H9 (cell line): ENCODE data around the gene ANKRD55. TPM values are rescaled to one million over a fixed set of nuclear protein-coding genes. Genes with fewer than 3 reads are reported as not detected.

Source experiments
- DNase-seq: peaks from one replicate; pipeline ENCODE4 v3.0.0-alpha.2; 2017
- H2AFZ ChIP-seq: one replicate; pipeline ENCODE4 v1.6.1; 2013; ENCODE audit warnings: mild to moderate bottlenecking, low read length, control low read depth, moderate library complexity
- H2AK5ac ChIP-seq: 2 replicates; pipeline ENCODE4 v1.6.1; 2013; ENCODE audit warnings: low read length, control low read depth, mixed read lengths; ENCODE audit not compliant: insufficient read length
- H2BK120ac ChIP-seq: one replicate; pipeline ENCODE4 v1.6.1; 2013; ENCODE audit warnings: low read depth, mild to moderate bottlenecking, low read length, control low read depth, inconsistent platforms; ENCODE audit not compliant: poor library complexity, severe bottlenecking
- H2BK12ac ChIP-seq: 2 replicates; pipeline ENCODE4 v1.6.1; 2013; ENCODE audit warnings: low read length, control low read depth, mixed read lengths, low read depth; ENCODE audit not compliant: insufficient read length
- H2BK15ac ChIP-seq: 2 replicates; pipeline ENCODE4 v1.6.1; 2013; ENCODE audit warnings: low read depth, low read length, control low read depth
- H2BK20ac ChIP-seq: one replicate; pipeline ENCODE4 v1.6.1; 2013; ENCODE audit warnings: low read depth, mild to moderate bottlenecking, low read length, control low read depth, inconsistent platforms; ENCODE audit not compliant: poor library complexity, severe bottlenecking
- H2BK5ac ChIP-seq: 2 replicates; pipeline ENCODE4 v1.6.1; 2013; ENCODE audit warnings: low read length, control low read depth, mixed read lengths; ENCODE audit not compliant: insufficient read length
- H3K14ac ChIP-seq: 2 replicates; pipeline ENCODE4 v1.6.1; 2013; ENCODE audit warnings: low read length, control low read depth; ENCODE audit not compliant: insufficient read depth
- H3K18ac ChIP-seq: 2 replicates; pipeline ENCODE4 v1.6.1; 2013; ENCODE audit warnings: low read depth, mild to moderate bottlenecking, mixed read lengths, low read length, control low read depth; ENCODE audit not compliant: insufficient read length
- H3K23ac ChIP-seq: 2 replicates; pipeline ENCODE4 v1.6.1; 2013; ENCODE audit warnings: low read length, control low read depth, mixed read lengths, low read depth; ENCODE audit not compliant: insufficient read length
- H3K23me2 ChIP-seq: 2 replicates; pipeline ENCODE4 v1.6.1; 2013; ENCODE audit warnings: low read depth, mild to moderate bottlenecking, mixed read lengths, low read length, control low read depth; ENCODE audit not compliant: insufficient read length, poor library complexity, severe bottlenecking
- H3K27ac ChIP-seq: 2 replicates; pipeline ENCODE4 v1.5.1; 2013; ENCODE audit warnings: low read length, control low read depth, mixed read lengths, low read depth; ENCODE audit not compliant: insufficient read length
- H3K27me3 ChIP-seq: 2 replicates; pipeline ENCODE4 v1.6.1; 2013; ENCODE audit warnings: low read length, control low read depth, inconsistent platforms; ENCODE audit not compliant: insufficient read depth
- H3K4ac ChIP-seq: 2 replicates; pipeline ENCODE4 v1.6.1; 2013; ENCODE audit warnings: low read depth, mild to moderate bottlenecking, control low read depth, inconsistent platforms, low read length, moderate library complexity
- H3K4me1 ChIP-seq: 2 replicates; pipeline ENCODE4 v1.6.1; 2013; ENCODE audit warnings: low read length, control low read depth, inconsistent platforms; ENCODE audit not compliant: insufficient read depth
- H3K4me2 ChIP-seq: 2 replicates; pipeline ENCODE4 v1.6.1; 2013; ENCODE audit warnings: low read length, control low read depth, mixed read lengths; ENCODE audit not compliant: insufficient read length, insufficient read depth
- H3K56ac ChIP-seq: 2 replicates; pipeline ENCODE4 v1.6.1; 2013; ENCODE audit warnings: low read depth, mild to moderate bottlenecking, mixed read lengths, low read length, control low read depth; ENCODE audit not compliant: insufficient read length
- H3K79me1 ChIP-seq: 2 replicates; pipeline ENCODE4 v1.6.1; 2013; ENCODE audit warnings: low read depth, mild to moderate bottlenecking, moderate library complexity, low read length, control low read depth, inconsistent platforms; ENCODE audit not compliant: insufficient read depth, poor library complexity, severe bottlenecking
- H3K79me2 ChIP-seq: 2 replicates; pipeline ENCODE4 v1.6.1; 2013; ENCODE audit warnings: low read length, control low read depth, inconsistent platforms; ENCODE audit not compliant: insufficient read depth
- H3K9ac ChIP-seq: 2 replicates; pipeline ENCODE4 v1.6.1; 2013; ENCODE audit warnings: low read length, control low read depth, mixed read lengths; ENCODE audit not compliant: insufficient read length; ENCODE audit errors: extremely low read depth
- H3K9me3 ChIP-seq: one replicate; pipeline ENCODE4 v1.6.1; 2013; ENCODE audit warnings: low read depth, low read length, inconsistent platforms; ENCODE audit not compliant: control insufficient read depth
- H3T11ph ChIP-seq: one replicate; pipeline ENCODE4 v1.6.1; 2013; ENCODE audit warnings: mild to moderate bottlenecking, low read length, control low read depth, inconsistent platforms
- H4K20me1 ChIP-seq: one replicate; pipeline ENCODE4 v1.6.1; 2013; ENCODE audit not compliant: control insufficient read depth, insufficient read length, insufficient read depth
- H4K5ac ChIP-seq: 2 replicates; pipeline ENCODE4 v1.6.1; 2013; ENCODE audit warnings: low read depth, mild to moderate bottlenecking, mixed read lengths, low read length, control low read depth; ENCODE audit not compliant: insufficient read length
- H4K8ac ChIP-seq: replicated peaks from 2 replicates; pipeline ENCODE4 v1.6.1; 2013; ENCODE audit warnings: low read length, control low read depth, mixed read lengths, low read depth; ENCODE audit not compliant: insufficient read length
- H4K91ac ChIP-seq: 2 replicates; pipeline ENCODE4 v1.6.1; 2013; ENCODE audit warnings: low read depth, mild to moderate bottlenecking, moderate library complexity, mixed read lengths, low read length, control low read depth; ENCODE audit not compliant: insufficient read length
- H3K27ac Mint-ChIP-seq, 3 experiments: 2 replicates in 2 of 3; 3 replicates in 1 of 3; pipeline ENCODE4 v1.8.0; 2020 to 2021; ENCODE audit warnings: mixed read lengths in 3 of 3, mild to moderate bottlenecking in 1 of 3, moderate library complexity in 1 of 3
- H3K27me3 Mint-ChIP-seq: 2 replicates; pipeline ENCODE4 v1.8.0; 2021; ENCODE audit warnings: low read depth, mild to moderate bottlenecking, moderate library complexity, mixed read lengths
- H3K36me3 Mint-ChIP-seq, 3 experiments: 2 replicates in 2 of 3; 3 replicates in 1 of 3; pipeline ENCODE4 v1.8.0; 2020 to 2021; ENCODE audit warnings: low read depth in 3 of 3, mixed read lengths in 3 of 3; ENCODE audit not compliant: insufficient read depth in 1 of 3
- H3K4me1 Mint-ChIP-seq, 2 experiments: 2 replicates each; pipeline ENCODE4 v1.8.0; 2020; ENCODE audit warnings: mixed read lengths in 2 of 2
- H3K4me3 Mint-ChIP-seq, 2 experiments: 2 replicates in 1 of 2; 3 replicates in 1 of 2; pipeline ENCODE4 v1.8.0; 2020 to 2021; ENCODE audit warnings: mild to moderate bottlenecking in 2 of 2, mixed read lengths in 2 of 2, moderate library complexity in 1 of 2
- H3K9me3 Mint-ChIP-seq, 2 experiments: 2 replicates in 1 of 2; 3 replicates in 1 of 2; pipeline ENCODE4 v1.8.0; 2020; ENCODE audit warnings: mild to moderate bottlenecking in 2 of 2, mixed read lengths in 2 of 2, moderate library complexity in 1 of 2
- WGBS: extraction: QIAGEN DNeasy Blood & Tissue Kit; methylation state at CpG from one replicate; pipeline ENCODE4 v1.1.7; 2013; ENCODE audit warnings: missing lambda C conversion rate, low lambda C conversion rate, mixed read lengths; ENCODE audit not compliant: insufficient read length; ENCODE audit errors: extremely low coverage; 5-methylcytosine and 5-hydroxymethylcytosine counted together
- total RNA-seq: library from RNA; stranded (reverse); gene quantifications from 2 replicates; pipeline ENCODE4 v1.2.1, GENCODE V29; 2021
- TF ChIP-seq, protein P1 (sequence below): fragments of 200-600 bp; sonication (generic); conservative IDR thresholded peaks from 3 replicates; pipeline ENCODE4 v1.8.0; 2021; ENCODE audit warnings: antibody characterized with exemption, mild to moderate bottlenecking

ANKRD55 gene
- total RNA-seq, 1 experiment from 2014 or later: not detected

DNA sequence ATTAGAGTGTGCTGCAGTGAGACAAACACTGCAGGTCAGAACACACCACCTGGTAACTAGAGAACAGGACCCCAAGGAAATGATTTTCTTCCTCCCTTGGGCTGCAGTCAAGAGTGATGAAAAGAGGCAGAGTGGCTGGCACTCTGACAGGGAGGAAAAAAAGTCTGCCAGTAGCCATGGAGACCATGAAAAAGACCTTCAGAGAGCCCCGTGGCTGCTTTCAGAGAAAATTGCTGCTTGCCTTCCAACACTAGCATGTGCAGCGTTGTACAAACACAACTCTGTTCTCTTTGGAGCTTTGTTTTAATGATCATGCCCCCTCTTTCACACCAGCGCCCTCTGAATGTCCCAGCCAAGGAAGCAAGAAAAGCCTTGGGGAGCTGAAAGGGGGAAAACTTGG lies 68.8 kb downstream of the ANKRD55 start:
- H3K4ac ChIP-seq: no peak overlapping the region
- no peaks in the 10 kb centered on the region; a peak in 1 of 7 replicates for H3K36me3 Mint-ChIP-seq
- no peak overlapping the region for H2BK5ac ChIP-seq
- no peak overlapping the region for H2BK20ac ChIP-seq
- H3K4me1 Mint-ChIP-seq: peaks cover 9 to 13% of the 10 kb centered on the region in 2 experiments
- WGBS: no CpG with 5 or more reads among the region's 3 CpGs
- no peak overlapping the region for H3K4me3 Mint-ChIP-seq
- H3K79me2 ChIP-seq: no peaks in the 10 kb centered on the region
- H3K27me3 Mint-ChIP-seq: no peaks in the 10 kb centered on the region
- H4K20me1 ChIP-seq: no peaks in the 10 kb centered on the region
- no peak overlapping the region for H3K18ac ChIP-seq
- H3K23ac ChIP-seq: no peak overlapping the region
- no peak overlapping the region for H3K56ac ChIP-seq
- no peaks in the 10 kb centered on the region for H3K27me3 ChIP-seq
- H2AFZ ChIP-seq: no peak overlapping the region
- H3K9me3 ChIP-seq: no peaks in the 10 kb centered on the region
- no peaks in the 10 kb centered on the region for H3K9me3 Mint-ChIP-seq
- TF ChIP-seq, protein P1, sequence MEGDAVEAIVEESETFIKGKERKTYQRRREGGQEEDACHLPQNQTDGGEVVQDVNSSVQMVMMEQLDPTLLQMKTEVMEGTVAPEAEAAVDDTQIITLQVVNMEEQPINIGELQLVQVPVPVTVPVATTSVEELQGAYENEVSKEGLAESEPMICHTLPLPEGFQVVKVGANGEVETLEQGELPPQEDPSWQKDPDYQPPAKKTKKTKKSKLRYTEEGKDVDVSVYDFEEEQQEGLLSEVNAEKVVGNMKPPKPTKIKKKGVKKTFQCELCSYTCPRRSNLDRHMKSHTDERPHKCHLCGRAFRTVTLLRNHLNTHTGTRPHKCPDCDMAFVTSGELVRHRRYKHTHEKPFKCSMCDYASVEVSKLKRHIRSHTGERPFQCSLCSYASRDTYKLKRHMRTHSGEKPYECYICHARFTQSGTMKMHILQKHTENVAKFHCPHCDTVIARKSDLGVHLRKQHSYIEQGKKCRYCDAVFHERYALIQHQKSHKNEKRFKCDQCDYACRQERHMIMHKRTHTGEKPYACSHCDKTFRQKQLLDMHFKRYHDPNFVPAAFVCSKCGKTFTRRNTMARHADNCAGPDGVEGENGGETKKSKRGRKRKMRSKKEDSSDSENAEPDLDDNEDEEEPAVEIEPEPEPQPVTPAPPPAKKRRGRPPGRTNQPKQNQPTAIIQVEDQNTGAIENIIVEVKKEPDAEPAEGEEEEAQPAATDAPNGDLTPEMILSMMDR: no peak
- H2BK15ac ChIP-seq: no peak overlapping the region
- H3K14ac ChIP-seq: no peak overlapping the region; the same call in 1 of the 2 replicates
- H3K27ac ChIP-seq: no peak overlapping the region
- H4K8ac ChIP-seq: no peak overlapping the region
- DNase-seq: no peak
- no peak overlapping the region for H3T11ph ChIP-seq
- no peaks in the 10 kb centered on the region; the same call in 1 of the 2 replicates for H3K4me1 ChIP-seq
- H3K4me2 ChIP-seq: no peak overlapping the region
- H2BK120ac ChIP-seq: no peak overlapping the region
- no peaks in the 10 kb centered on the region for H3K23me2 ChIP-seq
- no peak overlapping the region for H4K91ac ChIP-seq
- no peak overlapping the region for H4K5ac ChIP-seq
- no peak overlapping the region for H2AK5ac ChIP-seq
- H3K27ac Mint-ChIP-seq: peak overlapping the region in 1 of 3 experiments; percentile 80; a peak in 1 of 7 replicates
- no peak overlapping the region for H3K9ac ChIP-seq
- H3K79me1 ChIP-seq: no peaks in the 10 kb centered on the region
- no peak overlapping the region for H2BK12ac ChIP-seq
